ENCODE results near the gene NUMBL. TPM values are rescaled to one million over a fixed set of nuclear protein-coding genes. Genes with fewer than 3 reads are reported as not detected.
A peak's percentile ranks its signal among the peaks of the same experiment; 100 is the strongest.

The NUMBL gene
- total and polyA plus RNA-seq, 9 of the 15 experiments (the other 6 are each of a cell fraction or from before 2014, with no cell fraction given) = 0.39 to 38.6 (median 6.6) TPM

DNA sequence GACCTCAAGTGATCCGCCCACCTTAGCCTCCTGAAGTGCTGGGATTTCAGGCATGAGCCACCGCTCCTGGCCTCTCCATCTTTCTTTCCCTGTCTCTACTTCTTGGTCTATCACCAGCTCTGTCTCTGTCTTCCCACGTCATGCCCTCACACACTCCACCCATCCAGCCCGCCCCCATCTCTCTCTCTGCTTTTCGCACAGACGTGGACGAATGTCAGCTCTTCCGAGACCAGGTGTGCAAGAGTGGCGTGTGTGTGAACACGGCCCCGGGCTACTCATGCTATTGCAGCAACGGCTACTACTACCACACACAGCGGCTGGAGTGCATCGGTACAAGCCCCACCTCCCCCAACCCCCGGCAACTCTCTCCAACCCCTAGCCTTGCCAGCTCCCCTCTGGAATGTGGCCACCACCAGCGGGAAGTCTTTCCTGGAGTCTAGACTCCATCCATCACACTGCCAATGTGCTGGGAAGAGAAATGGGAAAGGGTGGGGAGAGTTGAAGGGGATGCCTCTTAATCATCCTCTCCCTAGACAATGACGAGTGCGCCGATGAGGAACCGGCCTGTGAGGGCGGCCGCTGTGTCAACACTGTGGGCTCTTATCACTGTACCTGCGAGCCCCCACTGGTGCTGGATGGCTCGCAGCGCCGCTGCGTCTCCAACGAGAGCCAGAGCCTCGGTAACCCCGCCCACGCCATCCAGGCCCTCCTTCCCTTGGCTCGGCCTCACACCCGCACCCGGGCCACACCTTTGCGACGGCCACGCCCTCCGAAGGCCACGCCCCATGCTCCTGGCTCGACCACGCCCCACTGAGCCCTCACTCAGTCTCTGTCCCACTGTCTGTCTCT, 66.8 kb downstream of the NUMBL start (continued):
- peak; percentile 87 for TF ChIP-seq MEIS2 (IDR thresholded peaks at IDR 0.05; ENCODE audit: partially characterized antibody)
- TF ChIP-seq, protein P1, sequence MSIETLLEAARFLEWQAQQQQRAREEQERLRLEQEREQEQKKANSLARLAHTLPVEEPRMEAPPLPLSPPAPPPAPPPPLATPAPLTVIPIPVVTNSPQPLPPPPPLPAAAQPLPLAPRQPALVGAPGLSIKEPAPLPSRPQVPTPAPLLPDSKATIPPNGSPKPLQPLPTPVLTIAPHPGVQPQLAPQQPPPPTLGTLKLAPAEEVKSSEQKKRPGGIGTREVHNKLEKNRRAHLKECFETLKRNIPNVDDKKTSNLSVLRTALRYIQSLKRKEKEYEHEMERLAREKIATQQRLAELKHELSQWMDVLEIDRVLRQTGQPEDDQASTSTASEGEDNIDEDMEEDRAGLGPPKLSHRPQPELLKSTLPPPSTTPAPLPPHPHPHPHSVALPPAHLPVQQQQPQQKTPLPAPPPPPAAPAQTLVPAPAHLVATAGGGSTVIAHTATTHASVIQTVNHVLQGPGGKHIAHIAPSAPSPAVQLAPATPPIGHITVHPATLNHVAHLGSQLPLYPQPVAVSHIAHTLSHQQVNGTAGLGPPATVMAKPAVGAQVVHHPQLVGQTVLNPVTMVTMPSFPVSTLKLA (conservative IDR thresholded peaks at IDR 0.05) = peak in 1 of 2 experiments; percentile 59; a peak in 3 of 4 replicates
- no peak for TF ChIP-seq ZNF766 (CRISPR knock-in tag; conservative IDR thresholded peaks at IDR 0.05)
- peak; percentile 93 for TF ChIP-seq CCNT2 (IDR thresholded peaks at IDR 0.05; ENCODE audit: borderline replicate concordance, extremely low read depth, insufficient read length, low read depth, low read length)
- no peak for TF ChIP-seq KAT2B (IDR thresholded peaks at IDR 0.05; ENCODE audit: low read depth, low read length)
- peak; percentile 12; the same call in 1 of the 2 replicates for TF ChIP-seq MBD2 (IDR thresholded peaks at IDR 0.05; ENCODE audit: borderline replicate concordance, low read depth)
- TF ChIP-seq POU5F1 (IDR thresholded peaks at IDR 0.05; ENCODE audit: borderline replicate concordance, low read depth, low read length, partially characterized antibody) = no peak
- peak; percentile 48 to 57; a peak in 2 of 4 replicates for TF ChIP-seq FOXK2 (conservative IDR thresholded peaks at IDR 0.05 in 1 of 2, IDR thresholded peaks at IDR 0.05 in 1 of 2; ENCODE audit: low read depth in 2 of 2)
- TF ChIP-seq ZNF12 (CRISPR knock-in tag; IDR thresholded peaks at IDR 0.05) = no peak
- TF ChIP-seq, protein P2, sequence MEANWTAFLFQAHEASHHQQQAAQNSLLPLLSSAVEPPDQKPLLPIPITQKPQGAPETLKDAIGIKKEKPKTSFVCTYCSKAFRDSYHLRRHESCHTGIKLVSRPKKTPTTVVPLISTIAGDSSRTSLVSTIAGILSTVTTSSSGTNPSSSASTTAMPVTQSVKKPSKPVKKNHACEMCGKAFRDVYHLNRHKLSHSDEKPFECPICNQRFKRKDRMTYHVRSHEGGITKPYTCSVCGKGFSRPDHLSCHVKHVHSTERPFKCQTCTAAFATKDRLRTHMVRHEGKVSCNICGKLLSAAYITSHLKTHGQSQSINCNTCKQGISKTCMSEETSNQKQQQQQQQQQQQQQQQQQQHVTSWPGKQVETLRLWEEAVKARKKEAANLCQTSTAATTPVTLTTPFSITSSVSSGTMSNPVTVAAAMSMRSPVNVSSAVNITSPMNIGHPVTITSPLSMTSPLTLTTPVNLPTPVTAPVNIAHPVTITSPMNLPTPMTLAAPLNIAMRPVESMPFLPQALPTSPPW (CRISPR knock-in tag; IDR thresholded peaks at IDR 0.05) = peak; percentile 31; the same call in 1 of the 2 replicates
- no peak for TF ChIP-seq ZNF431 (CRISPR knock-in tag; IDR thresholded peaks at IDR 0.05)
- no peak for TF ChIP-seq ZNF76 (CRISPR knock-in tag; IDR thresholded peaks at IDR 0.05; ENCODE audit: borderline replicate concordance)
- TF ChIP-seq TEAD4 (IDR thresholded peaks at IDR 0.05; ENCODE audit: low read length) = peak; percentile 35
- TF ChIP-seq TEAD4 (CRISPR knock-in tag; IDR thresholded peaks at IDR 0.05; ENCODE audit: borderline replicate concordance) = no peak
- TF ChIP-seq SMAD3 (CRISPR knock-in tag; conservative IDR thresholded peaks at IDR 0.05) = no peak
- no peak; the same call in 1 of the 2 replicates for TF ChIP-seq GATAD2B (IDR thresholded peaks at IDR 0.05; ENCODE audit: borderline replicate concordance)
- TF ChIP-seq RBFOX2 (IDR thresholded peaks at IDR 0.05; ENCODE audit: low read depth, low read length) = peak; percentile 50
- TF ChIP-seq, protein P3, sequence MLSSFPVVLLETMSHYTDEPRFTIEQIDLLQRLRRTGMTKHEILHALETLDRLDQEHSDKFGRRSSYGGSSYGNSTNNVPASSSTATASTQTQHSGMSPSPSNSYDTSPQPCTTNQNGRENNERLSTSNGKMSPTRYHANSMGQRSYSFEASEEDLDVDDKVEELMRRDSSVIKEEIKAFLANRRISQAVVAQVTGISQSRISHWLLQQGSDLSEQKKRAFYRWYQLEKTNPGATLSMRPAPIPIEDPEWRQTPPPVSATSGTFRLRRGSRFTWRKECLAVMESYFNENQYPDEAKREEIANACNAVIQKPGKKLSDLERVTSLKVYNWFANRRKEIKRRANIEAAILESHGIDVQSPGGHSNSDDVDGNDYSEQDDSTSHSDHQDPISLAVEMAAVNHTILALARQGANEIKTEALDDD (IDR thresholded peaks at IDR 0.05) = no peak
- TF ChIP-seq SMAD1 (IDR thresholded peaks at IDR 0.05; ENCODE audit: low read depth, low read length, partially characterized antibody) = no peak
- TF ChIP-seq, protein P4, sequence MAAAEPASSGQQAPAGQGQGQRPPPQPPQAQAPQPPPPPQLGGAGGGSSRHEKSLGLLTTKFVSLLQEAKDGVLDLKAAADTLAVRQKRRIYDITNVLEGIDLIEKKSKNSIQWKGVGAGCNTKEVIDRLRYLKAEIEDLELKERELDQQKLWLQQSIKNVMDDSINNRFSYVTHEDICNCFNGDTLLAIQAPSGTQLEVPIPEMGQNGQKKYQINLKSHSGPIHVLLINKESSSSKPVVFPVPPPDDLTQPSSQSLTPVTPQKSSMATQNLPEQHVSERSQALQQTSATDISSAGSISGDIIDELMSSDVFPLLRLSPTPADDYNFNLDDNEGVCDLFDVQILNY (CRISPR knock-in tag; IDR thresholded peaks at IDR 0.05) = peak; percentile 42; the same call in 1 of the 2 replicates
- peak; percentile 69 to 71 for TF ChIP-seq MAZ (CRISPR knock-in tag; conservative IDR thresholded peaks at IDR 0.05 in 1 of 2, IDR thresholded peaks at IDR 0.05 in 1 of 2)
- no peak for TF ChIP-seq MECOM (CRISPR knock-in tag; IDR thresholded peaks at IDR 0.05)

Data from K562 (cell line).